ENCODE measurements around the gene SHQ1.

Gene SHQ1

DNA sequence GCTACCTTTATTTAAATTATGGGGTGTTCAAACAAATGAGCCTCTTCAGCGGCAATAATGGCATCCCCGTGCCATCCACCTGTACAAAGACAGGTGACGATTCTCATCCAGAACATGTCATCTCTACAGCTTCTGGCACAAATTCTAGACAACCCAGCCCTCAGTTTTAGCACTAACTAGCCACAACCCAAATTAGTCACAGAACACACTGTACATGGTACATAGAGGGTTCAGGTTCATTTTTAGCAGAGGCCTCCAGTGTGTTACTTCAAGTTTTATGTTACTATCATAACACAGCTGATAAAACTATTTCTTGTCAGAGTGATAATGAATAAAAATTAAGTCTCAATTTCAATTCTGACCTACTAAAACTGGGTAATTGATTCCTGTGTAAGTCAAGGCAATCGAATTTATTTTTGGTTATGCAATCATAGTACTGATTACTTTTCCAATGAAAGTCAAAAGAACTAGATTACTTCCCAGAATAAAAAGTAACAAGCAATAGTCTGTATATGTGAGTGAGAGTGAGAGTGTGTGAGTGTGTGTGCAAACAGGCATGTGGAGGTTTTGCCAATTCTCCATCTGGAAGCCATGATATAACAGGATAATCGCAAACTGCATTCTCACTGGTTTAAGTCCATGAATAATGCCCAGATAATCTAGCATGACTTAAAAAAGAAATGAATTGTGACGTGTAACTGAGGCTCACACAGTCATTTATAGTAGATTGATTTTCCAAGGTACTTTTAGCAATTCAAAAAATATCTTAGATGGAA, 37.4 kb downstream of the SHQ1 start:
- H3K27ac ChIP-seq (ENCODE audit: low read depth, low read length, poor library complexity, severe bottlenecking) = no peak overlapping the region
- H3K27me3 ChIP-seq (ENCODE audit: insufficient read depth, low read length) = no peaks in the 10 kb centered on the region
- H3F3A ChIP-seq (ENCODE audit: insufficient read depth, low read length) = no peaks in the 10 kb centered on the region
- no peak overlapping the region for H3K4me3 ChIP-seq (ENCODE audit: low read depth, low read length, poor library complexity, severe bottlenecking)
- H3K4me2 ChIP-seq (ENCODE audit: low read length) = no peak overlapping the region
- H3K36me3 ChIP-seq (ENCODE audit: insufficient read depth, low read length) = peaks cover 20% of the 10 kb centered on the region
- no peaks in the 10 kb centered on the region for H3K9me2 ChIP-seq (ENCODE audit: low read depth, low read length)
- no peak overlapping the region for H2AFZ ChIP-seq (ENCODE audit: low read length)
- H3K4me1 ChIP-seq (ENCODE audit: insufficient read depth, low read length, severe bottlenecking) = peaks cover 8% of the 10 kb centered on the region
- TF ChIP-seq EZH2 (IDR thresholded peaks at IDR 0.05; ENCODE audit: borderline replicate concordance, low read length) = no peak
- TF ChIP-seq, protein P1, sequence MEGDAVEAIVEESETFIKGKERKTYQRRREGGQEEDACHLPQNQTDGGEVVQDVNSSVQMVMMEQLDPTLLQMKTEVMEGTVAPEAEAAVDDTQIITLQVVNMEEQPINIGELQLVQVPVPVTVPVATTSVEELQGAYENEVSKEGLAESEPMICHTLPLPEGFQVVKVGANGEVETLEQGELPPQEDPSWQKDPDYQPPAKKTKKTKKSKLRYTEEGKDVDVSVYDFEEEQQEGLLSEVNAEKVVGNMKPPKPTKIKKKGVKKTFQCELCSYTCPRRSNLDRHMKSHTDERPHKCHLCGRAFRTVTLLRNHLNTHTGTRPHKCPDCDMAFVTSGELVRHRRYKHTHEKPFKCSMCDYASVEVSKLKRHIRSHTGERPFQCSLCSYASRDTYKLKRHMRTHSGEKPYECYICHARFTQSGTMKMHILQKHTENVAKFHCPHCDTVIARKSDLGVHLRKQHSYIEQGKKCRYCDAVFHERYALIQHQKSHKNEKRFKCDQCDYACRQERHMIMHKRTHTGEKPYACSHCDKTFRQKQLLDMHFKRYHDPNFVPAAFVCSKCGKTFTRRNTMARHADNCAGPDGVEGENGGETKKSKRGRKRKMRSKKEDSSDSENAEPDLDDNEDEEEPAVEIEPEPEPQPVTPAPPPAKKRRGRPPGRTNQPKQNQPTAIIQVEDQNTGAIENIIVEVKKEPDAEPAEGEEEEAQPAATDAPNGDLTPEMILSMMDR (IDR thresholded peaks at IDR 0.05; ENCODE audit: low read length) = no peak
- H4K20me1 ChIP-seq (ENCODE audit: insufficient read depth, low read length) = no peaks in the 10 kb centered on the region
- no peak overlapping the region for H3K9ac ChIP-seq (ENCODE audit: low read length)
- H3K79me2 ChIP-seq (ENCODE audit: insufficient read depth, low read length) = no peaks in the 10 kb centered on the region
- no peaks in the 10 kb centered on the region for H3K9me3 ChIP-seq (ENCODE audit: low read length)

DNA sequence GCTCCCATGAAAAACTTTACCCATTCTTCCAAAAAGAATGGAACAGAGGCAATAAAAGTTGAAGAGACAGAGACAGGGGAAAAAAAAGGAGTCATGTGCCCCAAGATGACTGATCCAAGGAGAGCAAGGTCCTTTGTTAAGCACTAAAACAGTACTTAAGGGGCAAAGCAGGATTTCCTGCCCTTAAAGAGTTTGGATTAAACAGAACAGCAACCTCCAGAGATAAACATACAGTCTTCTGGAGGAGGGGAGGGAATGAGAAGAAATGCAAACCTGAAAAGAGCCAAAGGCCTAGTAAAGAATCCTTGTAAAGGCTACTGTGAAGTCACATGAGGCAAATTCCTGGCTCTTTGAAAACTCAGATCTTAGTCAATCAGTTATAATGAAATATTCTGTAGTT, 38.2 kb downstream of the SHQ1 start:
- no peaks in the 10 kb centered on the region for H3K9me3 ChIP-seq (ENCODE audit: low read length)
- no peaks in the 10 kb centered on the region for H3F3A ChIP-seq (ENCODE audit: insufficient read depth, low read length)
- no peak overlapping the region for H3K27ac ChIP-seq (ENCODE audit: low read depth, low read length, poor library complexity, severe bottlenecking)
- no peaks in the 10 kb centered on the region for H3K9me2 ChIP-seq (ENCODE audit: low read depth, low read length)
- no peak overlapping the region for H3K9ac ChIP-seq (ENCODE audit: low read length)
- no peaks in the 10 kb centered on the region for H3K79me2 ChIP-seq (ENCODE audit: insufficient read depth, low read length)
- H3K4me3 ChIP-seq (ENCODE audit: low read depth, low read length, poor library complexity, severe bottlenecking) = no peak overlapping the region
- TF ChIP-seq EZH2 (IDR thresholded peaks at IDR 0.05; ENCODE audit: borderline replicate concordance, low read length) = no peak
- TF ChIP-seq, protein P1 (IDR thresholded peaks at IDR 0.05; ENCODE audit: low read length) = no peak
- no peak overlapping the region for H2AFZ ChIP-seq (ENCODE audit: low read length)
- H3K4me1 ChIP-seq (ENCODE audit: insufficient read depth, low read length, severe bottlenecking) = peaks cover 8% of the 10 kb centered on the region
- H4K20me1 ChIP-seq (ENCODE audit: insufficient read depth, low read length) = no peaks in the 10 kb centered on the region
- H3K4me2 ChIP-seq (ENCODE audit: low read length) = no peak overlapping the region
- peaks cover 12% of the 10 kb centered on the region for H3K36me3 ChIP-seq (ENCODE audit: insufficient read depth, low read length)
- no peaks in the 10 kb centered on the region for H3K27me3 ChIP-seq (ENCODE audit: insufficient read depth, low read length)

DNA sequence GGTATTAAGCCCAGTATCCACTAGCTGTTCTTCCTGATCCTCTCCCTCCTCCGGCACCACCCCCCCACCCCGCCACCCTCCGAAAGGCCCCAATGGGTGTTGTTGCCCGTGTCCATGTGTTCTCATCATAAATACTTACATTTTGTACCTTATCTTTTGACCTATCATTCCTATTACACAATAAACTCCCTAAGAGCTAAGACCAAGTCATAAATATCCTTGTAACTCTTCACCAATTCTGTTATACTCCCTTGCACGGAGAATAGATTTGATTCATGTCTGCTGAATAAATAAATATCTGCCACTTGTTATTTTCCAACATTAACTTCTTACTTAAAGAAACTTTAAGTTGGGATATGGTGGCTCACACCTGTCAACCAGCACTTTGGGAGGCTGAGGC, 43.9 kb downstream of the SHQ1 start:
- Histone ChIP-seq H3K27me3 (ENCODE audit: insufficient read depth, low read length) (no peaks in the 10 kb centered on the region), H4K20me1 (ENCODE audit: insufficient read depth, low read length) (no peaks in the 10 kb centered on the region), H3K4me3 (ENCODE audit: low read depth, low read length, poor library complexity, severe bottlenecking) (no peak overlapping the region), H3K4me2 (ENCODE audit: low read length) (no peak overlapping the region), H3K9me2 (ENCODE audit: low read depth, low read length) (no peaks in the 10 kb centered on the region), H3K4me1 (ENCODE audit: insufficient read depth, low read length, severe bottlenecking) (no peaks in the 10 kb centered on the region), H3K9me3 (ENCODE audit: low read length) (no peaks in the 10 kb centered on the region), H2AFZ (ENCODE audit: low read length) (no peak overlapping the region), H3K27ac (ENCODE audit: low read depth, low read length, poor library complexity, severe bottlenecking) (no peak overlapping the region), H3K9ac (ENCODE audit: low read length) (no peak overlapping the region), H3K79me2 (ENCODE audit: insufficient read depth, low read length) (no peaks in the 10 kb centered on the region), H3K36me3 (ENCODE audit: insufficient read depth, low read length) (no peaks in the 10 kb centered on the region; the same call in 1 of the 2 replicates), H3F3A (ENCODE audit: insufficient read depth, low read length) (no peaks in the 10 kb centered on the region)
- no peak for TF ChIP-seq EZH2 (IDR thresholded peaks at IDR 0.05; ENCODE audit: borderline replicate concordance, low read length)
- TF ChIP-seq, protein P1 (IDR thresholded peaks at IDR 0.05; ENCODE audit: low read length) = no peak
